DMS79 treated with DMSO at 0.1 percent for 48 hours (cell line): ENCODE data around the gene ZMIZ1.

Source experiments
- DNase-seq: peaks from one replicate; lab custom pipeline; 2025; lab: John Stamatoyannopoulos, UW

Gene ZMIZ1

DNA sequence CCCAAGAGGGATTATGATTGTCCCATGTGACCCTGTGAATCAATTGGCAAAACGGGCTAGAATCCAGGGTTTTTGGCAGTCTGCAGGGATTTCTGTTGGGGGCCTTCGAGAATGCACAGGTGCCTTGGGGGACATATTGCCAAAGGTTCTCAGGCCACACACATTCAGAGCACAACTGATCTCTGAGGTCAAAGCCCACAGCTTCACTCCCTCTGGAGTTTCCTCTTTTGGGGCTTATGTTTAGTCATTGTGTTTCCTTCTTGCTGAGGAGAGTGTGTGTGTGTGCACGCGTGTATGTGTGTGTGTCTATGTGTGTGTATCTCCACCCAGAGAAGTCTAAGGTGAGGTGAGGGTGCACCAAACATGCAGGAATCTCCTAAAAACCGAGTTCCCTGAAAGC, 287.3 kb downstream of the ZMIZ1 start:
- no peak for DNase-seq

DNA sequence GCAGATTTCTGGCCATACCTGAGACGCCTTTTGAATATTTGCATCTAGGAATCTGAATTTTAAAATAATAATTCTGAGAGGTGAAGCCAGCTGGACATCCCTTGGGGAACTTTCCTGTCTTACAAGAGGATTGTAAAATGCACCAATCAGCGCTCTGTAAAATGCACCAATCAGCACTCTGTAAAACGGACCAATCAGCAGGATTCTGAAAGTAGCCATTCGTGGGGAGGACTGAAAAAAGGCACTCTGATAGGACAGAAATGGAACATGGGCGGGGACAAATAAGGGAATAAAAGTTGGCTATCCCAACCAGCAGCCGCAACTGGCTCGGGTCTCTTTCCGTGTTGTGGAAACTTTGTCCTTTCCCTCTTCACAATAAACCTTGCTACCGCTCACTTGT, 288.4 kb downstream of the ZMIZ1 start:
- DNase-seq, result no peak

DNA sequence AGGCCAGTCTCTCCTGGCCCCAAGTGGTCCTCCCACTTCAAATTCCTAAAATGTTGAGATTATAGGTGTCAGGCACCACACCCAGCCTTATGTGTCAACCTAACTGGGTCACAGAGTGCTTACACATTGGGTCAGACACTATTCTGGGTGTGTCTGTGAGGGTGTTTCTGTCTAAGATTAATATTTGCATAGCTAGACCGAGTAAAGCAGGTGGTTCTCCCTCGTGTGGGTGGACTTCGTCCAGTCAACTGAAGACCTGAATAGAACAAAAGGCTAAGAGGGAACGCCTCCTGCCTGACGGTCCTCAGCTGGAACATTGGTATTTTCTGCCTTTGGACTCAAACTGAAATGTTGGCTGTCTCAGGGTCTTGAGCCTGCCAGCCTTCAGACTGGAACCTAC, 290.0 kb downstream of the ZMIZ1 start:
- no peak for DNase-seq

DNA sequence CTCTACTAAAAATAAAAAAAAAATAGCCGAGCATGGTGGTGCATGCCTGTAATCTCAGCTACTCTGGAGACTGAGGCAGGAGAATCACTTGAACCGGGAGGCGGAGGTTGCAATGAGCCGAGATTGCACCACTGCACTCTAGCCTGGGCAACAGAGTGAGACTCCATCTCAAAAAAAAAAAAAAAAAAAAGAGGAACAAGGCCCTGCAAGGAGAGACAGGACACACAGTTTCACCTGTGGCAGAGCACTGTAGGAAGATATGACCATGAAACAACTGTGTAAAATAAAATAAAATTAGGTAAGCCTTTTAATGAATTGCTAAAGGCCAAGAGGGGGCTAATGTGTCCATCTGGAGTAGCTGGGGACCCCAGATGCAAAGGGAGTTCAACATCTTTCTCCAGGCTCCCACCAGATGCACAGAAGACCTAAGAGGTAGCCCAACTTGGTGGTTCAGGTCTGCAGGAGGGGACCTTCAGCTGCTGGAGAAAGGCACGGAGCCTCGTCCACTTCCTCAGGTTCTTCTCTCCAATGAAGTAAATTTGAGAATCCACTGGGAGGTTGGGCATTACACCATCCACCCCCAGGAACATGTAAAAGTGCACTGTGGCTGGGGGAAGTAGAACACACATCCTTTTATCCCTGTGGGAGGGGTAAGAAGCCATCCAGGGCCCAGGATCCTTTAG, 291.2 kb downstream of the ZMIZ1 start:
- DNase-seq, result no peak

DNA sequence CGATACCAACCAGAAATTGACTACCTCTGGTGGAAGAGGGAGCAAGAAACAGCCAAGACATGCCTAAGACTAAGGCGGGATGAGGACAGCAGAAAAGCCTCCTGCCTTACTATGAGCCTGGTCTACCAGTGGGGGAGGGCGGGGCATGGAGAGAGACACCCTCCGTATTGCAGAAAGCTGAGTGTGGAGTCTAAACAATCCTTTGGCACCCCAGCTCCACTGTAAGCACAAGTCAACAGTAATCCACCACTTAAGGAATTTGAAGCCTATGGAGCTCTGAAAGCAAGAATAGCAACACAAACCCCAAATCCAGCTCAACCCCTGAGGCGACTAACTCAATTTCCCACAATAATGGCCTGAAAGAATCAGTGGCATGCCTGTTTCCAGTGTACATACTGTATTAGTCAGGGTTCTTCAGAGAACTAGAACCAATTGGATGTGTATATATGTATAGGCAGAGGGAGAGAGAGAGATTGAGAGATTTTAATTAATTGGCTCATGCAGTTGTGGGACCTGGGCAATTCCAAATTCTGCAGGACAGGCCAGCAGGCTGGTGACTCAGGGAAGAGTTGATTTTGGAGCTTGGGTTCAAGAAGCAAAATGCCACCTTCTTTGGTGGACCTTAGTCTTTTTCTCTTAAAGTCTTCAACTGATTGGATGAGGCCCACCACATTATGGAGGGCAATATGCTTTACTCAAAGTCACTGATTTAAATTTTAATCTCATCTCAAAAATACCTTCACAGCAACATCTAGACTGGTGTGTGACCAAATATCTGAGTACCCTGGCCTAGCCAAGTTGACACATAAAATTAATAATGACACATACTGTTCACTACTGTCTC, 292.0 kb downstream of the ZMIZ1 start:
- no peak for DNase-seq

DNA sequence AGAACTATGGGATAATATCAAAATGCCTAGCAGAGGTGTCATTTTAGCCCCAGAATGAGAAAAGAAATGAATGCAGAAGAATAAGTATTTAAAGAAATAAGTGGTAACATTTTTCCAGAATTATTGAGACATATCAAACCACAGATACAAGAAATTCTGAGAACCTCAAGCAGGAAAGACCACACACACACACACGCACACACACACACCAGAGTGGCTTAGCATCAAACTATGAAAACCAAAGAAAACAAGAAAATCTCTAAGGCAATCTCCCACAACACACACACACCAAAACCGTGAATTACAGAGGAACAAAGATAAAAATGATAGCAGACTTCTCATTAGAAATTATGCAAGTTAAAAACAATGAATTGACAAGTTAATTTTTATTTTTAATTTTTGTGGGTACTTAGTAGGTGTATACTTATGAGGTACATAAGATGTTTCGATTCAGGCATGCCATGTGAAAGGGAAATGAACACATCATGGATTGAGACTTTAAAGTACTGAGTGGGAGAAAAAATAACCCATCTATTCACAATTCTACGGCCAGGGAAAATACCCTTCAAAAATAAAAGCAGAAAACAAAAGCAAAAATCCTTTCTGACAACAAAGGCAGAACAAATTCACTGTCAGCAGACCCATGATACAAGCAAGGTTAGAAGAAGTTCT, 293.1 kb downstream of the ZMIZ1 start:
- DNase-seq, result no peak
